Lung (tissue), 12 donors: ENCODE results near the gene TANGO6. TPM values are rescaled to one million over a fixed set of nuclear protein-coding genes. Genes with fewer than 3 reads are reported as not detected.

Experiments used
- ATAC-seq: fragments of 200-7000 bp; cut with Tn5 transposase; one replicate; pipeline ENCODE4 v1.9.1; 2020; ENCODE audit warnings: moderate number of reproducible peaks; ENCODE audit not compliant: insufficient read depth, low FRiP score
- DNase-seq, 3 donors: peaks; one replicate each; pipeline ENCODE4 v3.0.0-alpha.2; 2013 to 2017
- H3K27ac ChIP-seq, 2 donors: one replicate each; pipeline ENCODE4 v1.5.1; 2013; ENCODE audit warnings: mild to moderate bottlenecking in 2 of 2, moderate library complexity in 2 of 2, control low read depth in 1 of 2, inconsistent platforms in 1 of 2, low read depth in 1 of 2, low read length in 1 of 2
- H3K27me3 ChIP-seq, 3 donors: one replicate each; pipeline ENCODE4 v1.5.1; 2013; ENCODE audit warnings: low read length in 2 of 3; ENCODE audit not compliant: control insufficient read depth in 3 of 3, insufficient read depth in 3 of 3
- H3K36me3 ChIP-seq, 4 donors: one replicate each; pipeline ENCODE4 v1.5.1; 2013; ENCODE audit warnings: low read length in 4 of 4, mild to moderate bottlenecking in 1 of 4, moderate library complexity in 1 of 4; ENCODE audit not compliant: control insufficient read depth in 4 of 4, insufficient read depth in 4 of 4
- H3K4me1 ChIP-seq, 5 donors: one replicate each; pipeline ENCODE4 v1.5.1; 2013; ENCODE audit warnings: low read length in 5 of 5, mild to moderate bottlenecking in 2 of 5, moderate library complexity in 1 of 5; ENCODE audit not compliant: control insufficient read depth in 5 of 5, insufficient read depth in 5 of 5
- H3K4me3 ChIP-seq: one replicate; pipeline ENCODE4 v1.5.1; 2013; ENCODE audit warnings: mild to moderate bottlenecking, control low read depth, moderate library complexity
- H3K9ac ChIP-seq, 2 donors: one replicate each; pipeline ENCODE4 v1.5.1; 2013; ENCODE audit warnings: low read length in 2 of 2, control low read depth in 1 of 2; ENCODE audit not compliant: insufficient read depth in 1 of 2
- H3K9me3 ChIP-seq, 4 donors: one replicate each; pipeline ENCODE4 v1.5.1; 2013; ENCODE audit warnings: low read length in 3 of 4, mild to moderate bottlenecking in 1 of 4, moderate library complexity in 1 of 4; ENCODE audit not compliant: control insufficient read depth in 4 of 4, insufficient read depth in 3 of 4
- WGBS, 2 donors: extraction: QIAGEN DNeasy Blood & Tissue Kit; methylation state at CpG; one replicate each; pipeline ENCODE4 v1.1.7; 2013; 5-methylcytosine and 5-hydroxymethylcytosine counted together
- polyA plus RNA-seq, 2 donors: library from polyadenylated mRNA; stranded (reverse); fragments of 200-250 nt; gene quantifications; one replicate each; pipeline ENCODE4 v1.2.1, GENCODE V29; 2013
- total RNA-seq, 2 donors: library from RNA; depleted of rRNA in 1 of 2; stranded (reverse); fragments of >200 nt in 1 of 2; gene quantifications; one replicate each; pipeline ENCODE4 v1.2.1, GENCODE V29; 2014 to 2021
- TF ChIP-seq, protein P1 (sequence below): IDR thresholded peaks from 2 replicates; pipeline ENCODE4 v1.5.1; 2012; ENCODE audit warnings: mild to moderate bottlenecking; ENCODE audit errors: control extremely low read depth, extremely low read depth
- donor health status: control.
- donor health status: control.
- donor health status: Bipolar disorder and iron deficiency.
- donor health status: healthy.
- donor health status: DM: yes; HTN: yes; CAD: no.

The TANGO6 gene
- total and polyA plus RNA-seq, 4 donors = 2.3 to 19.3 (median 11.9) TPM

DNA sequence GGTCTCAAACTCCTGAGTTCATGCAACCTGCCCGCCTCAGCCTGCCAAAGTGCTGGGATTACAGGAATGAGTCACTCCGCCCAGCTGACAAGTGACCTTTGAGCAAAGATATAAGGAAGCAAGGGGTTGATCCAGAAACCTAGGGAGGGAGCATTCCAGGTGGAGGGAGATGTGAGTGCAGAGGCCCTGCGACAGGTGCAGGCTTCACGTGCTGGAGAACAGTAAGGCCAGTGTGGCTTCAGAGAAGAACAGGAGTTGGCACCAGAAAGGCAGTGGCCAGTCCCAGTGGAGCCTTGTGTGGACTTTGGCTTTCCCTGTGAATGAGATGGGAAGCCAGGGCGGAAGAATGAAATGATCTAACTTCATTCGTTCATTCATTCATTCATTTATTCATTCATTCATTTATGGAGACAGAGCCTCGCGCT, 188.6 kb downstream of the TANGO6 start:
- TF ChIP-seq, protein P1, sequence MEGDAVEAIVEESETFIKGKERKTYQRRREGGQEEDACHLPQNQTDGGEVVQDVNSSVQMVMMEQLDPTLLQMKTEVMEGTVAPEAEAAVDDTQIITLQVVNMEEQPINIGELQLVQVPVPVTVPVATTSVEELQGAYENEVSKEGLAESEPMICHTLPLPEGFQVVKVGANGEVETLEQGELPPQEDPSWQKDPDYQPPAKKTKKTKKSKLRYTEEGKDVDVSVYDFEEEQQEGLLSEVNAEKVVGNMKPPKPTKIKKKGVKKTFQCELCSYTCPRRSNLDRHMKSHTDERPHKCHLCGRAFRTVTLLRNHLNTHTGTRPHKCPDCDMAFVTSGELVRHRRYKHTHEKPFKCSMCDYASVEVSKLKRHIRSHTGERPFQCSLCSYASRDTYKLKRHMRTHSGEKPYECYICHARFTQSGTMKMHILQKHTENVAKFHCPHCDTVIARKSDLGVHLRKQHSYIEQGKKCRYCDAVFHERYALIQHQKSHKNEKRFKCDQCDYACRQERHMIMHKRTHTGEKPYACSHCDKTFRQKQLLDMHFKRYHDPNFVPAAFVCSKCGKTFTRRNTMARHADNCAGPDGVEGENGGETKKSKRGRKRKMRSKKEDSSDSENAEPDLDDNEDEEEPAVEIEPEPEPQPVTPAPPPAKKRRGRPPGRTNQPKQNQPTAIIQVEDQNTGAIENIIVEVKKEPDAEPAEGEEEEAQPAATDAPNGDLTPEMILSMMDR = no peak
- Histone ChIP-seq H3K4me3 (no peak overlapping the region), H3K4me1 (no peaks in the 10 kb centered on the region), H3K27me3 (no peaks in the 10 kb centered on the region), H3K36me3 (peaks cover 0 to 7% (median 2%) of the 10 kb centered on the region in 4 donors), H3K9me3 (peaks cover 0 to 2% (median 0%) of the 10 kb centered on the region in 4 donors), H3K27ac (no peak overlapping the region), H3K9ac (no peak overlapping the region)
- DNase-seq (no peak), ATAC-seq (no peak)
- WGBS, 2 donors = 95 to 98% methylated on average over 8 of the region's 8 CpGs

DNA sequence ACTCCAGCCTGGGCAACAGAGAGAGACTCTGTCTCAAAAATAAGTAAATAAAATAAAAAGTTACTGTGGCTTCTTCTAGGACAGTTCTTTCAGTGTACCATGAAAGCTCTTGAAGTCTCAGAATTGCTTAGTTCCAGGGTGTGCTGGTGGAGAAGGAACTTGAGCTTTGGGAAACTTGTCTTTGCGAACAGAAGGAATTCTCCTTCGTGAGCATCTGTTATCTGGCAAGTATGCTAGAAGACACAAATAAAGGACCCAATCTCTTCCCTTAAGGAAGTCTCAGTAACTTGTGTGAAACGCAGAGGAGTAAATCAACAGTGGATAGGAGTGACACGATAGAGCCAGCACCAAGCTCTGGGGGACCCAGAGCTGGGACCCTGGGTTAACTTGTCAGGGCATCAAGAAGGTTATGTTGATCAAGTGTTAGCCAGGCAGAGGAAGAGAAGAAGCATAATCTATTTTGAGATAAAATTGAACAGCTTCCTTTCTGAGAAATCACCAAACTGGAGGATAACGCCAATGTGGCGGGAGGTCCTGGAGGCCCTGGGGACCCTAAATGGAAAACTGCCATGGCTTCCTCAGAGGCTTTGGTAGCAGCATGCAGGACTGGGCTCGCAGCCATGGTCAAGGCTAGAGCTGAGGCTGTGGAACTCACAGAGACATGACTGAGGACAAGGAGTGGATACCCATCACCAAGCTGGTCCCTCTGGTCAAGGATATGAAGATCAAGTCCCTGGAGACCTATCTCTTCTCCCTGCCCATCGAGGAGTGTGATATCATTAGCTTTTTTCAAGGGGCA, 190.0 kb downstream of the TANGO6 start:
- H3K36me3 ChIP-seq = peaks cover 0 to 7% (median 2%) of the 10 kb centered on the region in 4 donors
- WGBS, 2 donors = 92 to 97% methylated on average over 8 of the region's 8 CpGs
- no peak overlapping the region for H3K9ac ChIP-seq
- DNase-seq (no peak), ATAC-seq (no peak)
- peaks cover 0 to 4% (median 0%) of the 10 kb centered on the region in 5 donors for H3K4me1 ChIP-seq
- H3K9me3 ChIP-seq = peaks cover 0 to 2% (median 0%) of the 10 kb centered on the region in 4 donors
- H3K27me3 ChIP-seq = no peaks in the 10 kb centered on the region
- H3K4me3 ChIP-seq = no peak overlapping the region
- H3K27ac ChIP-seq = no peak overlapping the region
- TF ChIP-seq, protein P1 = no peak

- Histone ChIP-seq H3K27ac (no peak overlapping the region), H3K36me3 (peaks cover 0 to 8% (median 2%) of the 10 kb centered on the region in 4 donors), H3K9me3 (peaks cover 0 to 2% (median 0%) of the 10 kb centered on the region in 4 donors), H3K4me1 (peaks cover 0 to 4% (median 0%) of the 10 kb centered on the region in 5 donors), H3K27me3 (no peaks in the 10 kb centered on the region), H3K9ac (no peak overlapping the region), H3K4me3 (no peak overlapping the region)
- TF ChIP-seq, protein P1 = no peak
- DNase-seq = no peak
- no peak for ATAC-seq
These were observed 192.0 kb downstream of the TANGO6 start for GRCh38 chr16:69035375-69035774.
